Endothelial cell of umbilical vein (primary cell): Measurements from ENCODE around the gene ITIH3. TPM values are rescaled to one million over a fixed set of nuclear protein-coding genes. Genes with fewer than 3 reads are reported as not detected.

Experiments
- BruUV-seq: library from RNA; stranded (reverse); fragments of 400-500 nt; replicated peaks from 2 replicates; lab custom pipeline; 2021; lab: Mats Ljungman, UMichigan
- CTCF ChIA-PET: fragments of 300-600, 350-600 bp; sonication (Branson Sonifier 250); formaldehyde crosslinking; loops from one replicate; lab custom pipeline; 2021; ENCODE audit warnings: antibody characterized with exemption, inconsistent platforms; lab: Charles Lee
- POLR2A ChIA-PET: fragments of 300-600, 350-600 bp; sonication (Branson Sonifier 250); formaldehyde crosslinking; loops from one replicate; lab custom pipeline; 2021; ENCODE audit warnings: antibody characterized with exemption, inconsistent platforms; lab: Charles Lee
- DNase-seq: peaks from one replicate; pipeline ENCODE4 v3.0.0-alpha.2; 2011; ENCODE audit warnings: low read depth, low spot score
- FAIRE-seq: peaks from 2 replicates; lab custom pipeline; 2011; peaks lifted over from hg19 to GRCh38; lab: Jason Lieb, UNC
- H2AFZ ChIP-seq: 2 replicates; pipeline ENCODE4 v1.6.0; 2012; ENCODE audit warnings: low read depth, low read length, control low read depth, inconsistent platforms
- H3K27ac ChIP-seq: 2 replicates; pipeline ENCODE4 v1.5.1; 2011; ENCODE audit warnings: low read depth, mild to moderate bottlenecking, control low read depth, low read length, moderate library complexity; ENCODE audit not compliant: insufficient read depth
- H3K27me3 ChIP-seq, 2 experiments: 2 replicates each; pipeline versions ENCODE4 v1.6.0 to v1.6.1; 2011; ENCODE audit warnings: low read length in 2 of 2, mixed read lengths in 1 of 2; ENCODE audit not compliant: control insufficient read depth in 2 of 2, insufficient read depth in 2 of 2
- H3K36me3 ChIP-seq, 2 experiments: 2 replicates in 1 of 2; 3 replicates in 1 of 2; pipeline ENCODE4 v1.5.1; 2011; ENCODE audit warnings: low read length in 2 of 2, mild to moderate bottlenecking in 1 of 2, moderate library complexity in 1 of 2; ENCODE audit not compliant: control insufficient read depth in 2 of 2, insufficient read depth in 2 of 2; ENCODE audit errors: extremely low read depth in 1 of 2
- H3K4me1 ChIP-seq: 3 replicates; pipeline ENCODE4 v1.5.1; 2011; ENCODE audit warnings: mild to moderate bottlenecking, low read length; ENCODE audit not compliant: control insufficient read depth, insufficient read depth; ENCODE audit errors: extremely low read depth
- H3K4me2 ChIP-seq: 2 replicates; pipeline ENCODE4 v1.6.1; 2011; ENCODE audit warnings: low read length, control low read depth, mixed read lengths; ENCODE audit not compliant: insufficient read depth
- H3K4me3 ChIP-seq, 3 experiments: fragments of 200-600 bp in 1 of 3; sonication (generic), shearing (Covaris generic) in 1 of 3; replicated peaks in 1 of 3; 2 replicates each; pipeline ENCODE4 v1.5.1; 2011 to 2016; ENCODE audit warnings: control low read depth in 3 of 3, low read length in 3 of 3, mild to moderate bottlenecking in 2 of 3, inconsistent platforms in 1 of 3, low read depth in 1 of 3, moderate library complexity in 1 of 3; ENCODE audit not compliant: insufficient read depth in 1 of 3
- H3K79me2 ChIP-seq: 2 replicates; pipeline ENCODE4 v1.6.0; 2012; ENCODE audit warnings: low read length, inconsistent platforms; ENCODE audit not compliant: control insufficient read depth, insufficient read depth
- H3K9ac ChIP-seq: replicated peaks from 2 replicates; pipeline ENCODE3; 2011; ENCODE audit warnings: low read length, control low read depth; ENCODE audit not compliant: insufficient read depth; ENCODE audit errors: extremely low read depth
- H3K9me1 ChIP-seq: replicated peaks from 3 replicates; pipeline ENCODE4 v1.6.0; 2011; ENCODE audit warnings: mild to moderate bottlenecking, low read length; ENCODE audit not compliant: control insufficient read depth, insufficient read depth; ENCODE audit errors: extremely low read depth
- H3K9me3 ChIP-seq: replicated peaks from 2 replicates; pipeline ENCODE4 v1.5.1; 2012; ENCODE audit warnings: low read length, inconsistent platforms; ENCODE audit not compliant: control insufficient read depth, insufficient read depth
- H4K20me1 ChIP-seq: replicated peaks from 2 replicates; pipeline ENCODE3; 2011; ENCODE audit warnings: mild to moderate bottlenecking, low read length; ENCODE audit not compliant: control insufficient read depth, insufficient read depth; ENCODE audit errors: extremely low read depth
- EZH2 ChIP-seq: IDR thresholded peaks from 2 replicates; pipeline ENCODE4 v1.6.1; 2012; ENCODE audit warnings: borderline replicate concordance, low read depth, mild to moderate bottlenecking, moderate library complexity, low read length, inconsistent platforms; ENCODE audit not compliant: severe bottlenecking
- FOS ChIP-seq: IDR thresholded peaks from 2 replicates; pipeline ENCODE4 v1.6.1; 2011; ENCODE audit warnings: mild to moderate bottlenecking, low read length, moderate library complexity, borderline replicate concordance; ENCODE audit not compliant: insufficient read depth
- GATA2 ChIP-seq: IDR thresholded peaks from 2 replicates; pipeline ENCODE4 v1.7.0; 2011; ENCODE audit warnings: low read depth, mild to moderate bottlenecking, moderate library complexity, mixed read lengths, low read length; ENCODE audit not compliant: insufficient read length, insufficient read depth
- JUN ChIP-seq: IDR thresholded peaks from 2 replicates; pipeline ENCODE4 v1.6.1; 2011; ENCODE audit warnings: borderline replicate concordance, low read depth; ENCODE audit not compliant: insufficient read length, insufficient read depth
- MYC ChIP-seq: IDR thresholded peaks from one replicate; pipeline ENCODE4 v1.6.1; 2011; ENCODE audit warnings: mild to moderate bottlenecking, low read depth, low read length
- POLR2A ChIP-seq: IDR thresholded peaks from 2 replicates; pipeline ENCODE4 v1.6.1; 2012; ENCODE audit warnings: low read depth, mild to moderate bottlenecking, control low read depth, low read length
- POLR2AphosphoS5 ChIP-seq: IDR thresholded peaks from 2 replicates; pipeline ENCODE4 v1.6.1; 2012; ENCODE audit warnings: low read depth, mild to moderate bottlenecking, control low read depth, low read length, moderate library complexity; ENCODE audit not compliant: insufficient read depth
- dilution Hi-C: fragments of 300-500 bp; cut with MboI; formaldehyde crosslinking; loops from one replicate; pipeline ENCODE4 v1.15.0; 2019; ENCODE audit warnings: low sequenced_read_pairs; ENCODE audit not compliant: extremely low pct_ligation_motif_present
- intact Hi-C: fragments of 100-400 bp; cut with micrococcal nuclease; formaldehyde crosslinking; loops from one replicate; pipeline ENCODE4 v1.10.0; 2022
- polyA plus RNA-seq, 4 experiments: library from polyadenylated mRNA; depleted of rRNA in 3 of 4; stranded (reverse) in 3 of 4; unstranded in 1 of 4; fragments of >200 nt; gene quantifications; 2 replicates each; pipeline versions ENCODE4 v1.2.1 to v1.2.3, GENCODE V29; 2011 to 2012; ENCODE audit warnings: missing spikeins in 1 of 4
- total RNA-seq: library from RNA; stranded (reverse); gene quantifications from 2 replicates; pipeline ENCODE4 v1.2.3, GENCODE V29; 2021
- TF ChIP-seq, protein P1 (sequence below): IDR thresholded peaks from 2 replicates; pipeline ENCODE4 v1.6.1; 2011; ENCODE audit not compliant: insufficient read depth, insufficient read length
- TF ChIP-seq, protein P2 (sequence below), 2 donors: IDR thresholded peaks; 1 replicate in 1 of 2; 2 replicates in 1 of 2; pipeline ENCODE4 v1.5.1; 2011; ENCODE audit warnings: low read length in 2 of 2, mild to moderate bottlenecking in 2 of 2, moderate library complexity in 2 of 2, control low read depth in 1 of 2, inconsistent platforms in 1 of 2, low read depth in 1 of 2; ENCODE audit not compliant: insufficient read depth in 1 of 2; ENCODE audit errors: extremely low read depth in 1 of 2

ITIH3 gene
- total and polyA plus RNA-seq, 2 donors (not counting 3 experiments of a cell fraction or from before 2014, with no cell fraction given): not detected

DNA sequence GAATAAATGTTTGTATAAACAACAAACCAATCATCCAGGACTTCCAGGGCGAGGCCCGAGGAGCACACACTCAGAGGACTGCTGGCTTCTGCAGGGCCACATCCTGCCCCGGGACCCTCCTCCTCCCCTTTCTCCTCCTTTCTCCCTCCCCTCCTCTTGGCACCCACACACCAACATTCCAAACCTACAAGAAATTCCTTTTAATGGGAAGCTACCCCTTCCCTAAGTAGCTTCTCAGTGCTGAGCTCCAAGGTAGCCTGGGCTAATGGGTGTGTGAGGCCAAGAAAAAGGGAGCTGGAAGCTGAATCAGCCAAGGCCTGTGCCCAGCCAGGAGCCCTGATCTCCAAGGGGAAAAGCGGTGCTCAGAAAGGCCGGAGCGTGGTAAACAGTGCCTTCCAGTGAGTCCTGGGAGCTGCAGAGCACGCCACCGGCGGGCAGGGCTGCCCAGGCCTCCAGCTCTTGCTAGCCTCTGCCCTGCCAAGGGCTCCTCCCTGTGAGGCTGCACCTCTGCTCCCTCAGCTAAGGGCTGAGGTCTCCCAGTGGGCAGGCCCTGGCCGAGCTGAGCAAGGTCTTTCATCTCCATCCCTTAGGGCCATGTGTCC is 3.9 kb downstream of the ITIH3 start:
- no peak overlapping the region for H3K9ac ChIP-seq
- no peak overlapping the region for H2AFZ ChIP-seq
- no peaks in the 10 kb centered on the region for H4K20me1 ChIP-seq
- ChIA-PET POLR2A (no interaction called here), CTCF (interaction anchor here (0.7 to 2.6 kb wide), 14 partner anchors 9 to 56 kb away, joined by 3 to 13 read pairs (median 4); no protein-coding TSS in a partner anchor)
- BruUV-seq: no TSS peak
- H3K9me1 ChIP-seq: no peaks in the 10 kb centered on the region
- intact Hi-C loops: no loop called here
- TF ChIP-seq EZH2 (no peak), FOS (no peak), POLR2AphosphoS5 (no peak), MYC (no peak), GATA2 (no peak), JUN (no peak), POLR2A (no peak)
- TF ChIP-seq, protein P1, sequence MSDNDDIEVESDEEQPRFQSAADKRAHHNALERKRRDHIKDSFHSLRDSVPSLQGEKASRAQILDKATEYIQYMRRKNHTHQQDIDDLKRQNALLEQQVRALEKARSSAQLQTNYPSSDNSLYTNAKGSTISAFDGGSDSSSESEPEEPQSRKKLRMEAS: no peak
- TF ChIP-seq, protein P2, sequence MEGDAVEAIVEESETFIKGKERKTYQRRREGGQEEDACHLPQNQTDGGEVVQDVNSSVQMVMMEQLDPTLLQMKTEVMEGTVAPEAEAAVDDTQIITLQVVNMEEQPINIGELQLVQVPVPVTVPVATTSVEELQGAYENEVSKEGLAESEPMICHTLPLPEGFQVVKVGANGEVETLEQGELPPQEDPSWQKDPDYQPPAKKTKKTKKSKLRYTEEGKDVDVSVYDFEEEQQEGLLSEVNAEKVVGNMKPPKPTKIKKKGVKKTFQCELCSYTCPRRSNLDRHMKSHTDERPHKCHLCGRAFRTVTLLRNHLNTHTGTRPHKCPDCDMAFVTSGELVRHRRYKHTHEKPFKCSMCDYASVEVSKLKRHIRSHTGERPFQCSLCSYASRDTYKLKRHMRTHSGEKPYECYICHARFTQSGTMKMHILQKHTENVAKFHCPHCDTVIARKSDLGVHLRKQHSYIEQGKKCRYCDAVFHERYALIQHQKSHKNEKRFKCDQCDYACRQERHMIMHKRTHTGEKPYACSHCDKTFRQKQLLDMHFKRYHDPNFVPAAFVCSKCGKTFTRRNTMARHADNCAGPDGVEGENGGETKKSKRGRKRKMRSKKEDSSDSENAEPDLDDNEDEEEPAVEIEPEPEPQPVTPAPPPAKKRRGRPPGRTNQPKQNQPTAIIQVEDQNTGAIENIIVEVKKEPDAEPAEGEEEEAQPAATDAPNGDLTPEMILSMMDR (IDR thresholded peaks at IDR 0.05; ENCODE audit: extremely low read depth in 1 of 2, insufficient read depth in 1 of 2, low read depth in 1 of 2, low read length in 2 of 2): no peak
- FAIRE-seq (no peak), DNase-seq (no peak)
- H3K4me1 ChIP-seq: no peaks in the 10 kb centered on the region
- no peaks in the 10 kb centered on the region for H3K79me2 ChIP-seq
- no peak overlapping the region for H3K27ac ChIP-seq
- H3K4me2 ChIP-seq: no peak overlapping the region
- no peak overlapping the region for H3K4me3 ChIP-seq
- no peaks in the 10 kb centered on the region for H3K9me3 ChIP-seq
- dilution Hi-C loops: no loop called here
- H3K36me3 ChIP-seq: no peaks in the 10 kb centered on the region
- H3K27me3 ChIP-seq: no peaks in the 10 kb centered on the region
